GM18505 (cell line): ENCODE results near the gene RNF145.
"Not testable (repeated sequence)": the region's sequence is repeated elsewhere in the genome, so short reads cannot be mapped to it uniquely, and the experiment has no call there.

Source experiments
- ATAC-seq: cut with Tn5 transposase; IDR thresholded peaks from one replicate; pipeline ENCODE4 v1.9.1; 2021; ENCODE audit not compliant: unreplicated experiment
- POLR2A ChIP-seq: IDR thresholded peaks from 4 replicates; pipeline ENCODE4 v1.6.1; 2011; ENCODE audit warnings: borderline replicate concordance; ENCODE audit not compliant: insufficient read depth, insufficient read length; ENCODE audit errors: extremely low read depth

Gene RNF145

GRCh38 chr5:159174511-159175168 lies 34.7 kb downstream of the RNF145 start:
- ATAC-seq, result no peak
- no peak for TF ChIP-seq POLR2A

- TF ChIP-seq POLR2A, result no peak
- no peak for ATAC-seq
These were observed 38.1 kb downstream of the RNF145 start for GRCh38 chr5:159171274-159171673.

- TF ChIP-seq POLR2A, result no peak
These were observed 39.3 kb downstream of the RNF145 start for GRCh38 chr5:159170021-159170420.

GRCh38 chr5:159166416-159166815 lies 42.9 kb downstream of the RNF145 start:
- TF ChIP-seq POLR2A, result no peak
- ATAC-seq, result no peak

More at GRCh38 chr5:159170021-159170420, 39.3 kb downstream of the RNF145 start:
- no peak for ATAC-seq

GRCh38 chr5:159163701-159164046 lies 45.7 kb downstream of the RNF145 start:
- TF ChIP-seq POLR2A, result no peak
- ATAC-seq, result no peak

GRCh38 chr5:159163027-159163700 lies 46.2 kb downstream of the RNF145 start:
- no peak for TF ChIP-seq POLR2A

GRCh38 chr5:159161361-159162214 lies 47.8 kb downstream of the RNF145 start:
- no peak for TF ChIP-seq POLR2A
- ATAC-seq, result no peak

More at GRCh38 chr5:159163027-159163700, 46.2 kb downstream of the RNF145 start:
- no peak for ATAC-seq

GRCh38 chr5:159158553-159159091 lies 50.7 kb downstream of the RNF145 start:
- not testable (repeated sequence) for ATAC-seq

- no peak for TF ChIP-seq POLR2A
- ATAC-seq, result no peak
These were observed 51.8 kb downstream of the RNF145 start for GRCh38 chr5:159157552-159157951.

- no peak for ATAC-seq
- TF ChIP-seq POLR2A, result no peak
These were observed 52.7 kb downstream of the RNF145 start for GRCh38 chr5:159156426-159157238.

- TF ChIP-seq POLR2A, result no peak
- ATAC-seq, result no peak
These were observed 53.4 kb downstream of the RNF145 start for GRCh38 chr5:159155960-159156359.

- TF ChIP-seq POLR2A, result no peak
- ATAC-seq, result no peak
These were observed 56.5 kb downstream of the RNF145 start for GRCh38 chr5:159152876-159153275.

- TF ChIP-seq POLR2A, result no peak
- no peak for ATAC-seq
These were observed 60.3 kb downstream of the RNF145 start for GRCh38 chr5:159149085-159149484.

GRCh38 chr5:159147976-159148375 lies 61.4 kb downstream of the RNF145 start:
- TF ChIP-seq POLR2A, result no peak
- no peak for ATAC-seq
